Astrocyte (in vitro differentiated cells and primary cell): ENCODE measurements around the gene POLR2H. TPM values are rescaled to one million over a fixed set of nuclear protein-coding genes. Genes with fewer than 3 reads are reported as not detected.

Experiments used
- DNase-seq: peaks from one replicate; pipeline ENCODE4 v3.0.0-alpha.2; 2010; ENCODE audit warnings: low read depth
- FAIRE-seq: peaks from 2 replicates; lab custom pipeline; 2011; peaks lifted over from hg19 to GRCh38; lab: Jason Lieb, UNC
- H2AFZ ChIP-seq: 2 replicates; pipeline ENCODE4 v1.6.0; 2012; ENCODE audit warnings: low read depth, low read length, inconsistent platforms
- H3K27ac ChIP-seq: 2 replicates; pipeline ENCODE4 v1.5.1; 2011; ENCODE audit warnings: low read depth, low read length, inconsistent platforms
- H3K27me3 ChIP-seq: 2 replicates; pipeline ENCODE4 v1.6.0; 2011; ENCODE audit warnings: low read length, inconsistent platforms; ENCODE audit not compliant: insufficient read depth
- H3K36me3 ChIP-seq: 2 replicates; pipeline ENCODE4 v1.5.1; 2011; ENCODE audit warnings: low read length, inconsistent platforms; ENCODE audit not compliant: insufficient read depth
- H3K4me1 ChIP-seq: 2 replicates; pipeline ENCODE4 v1.5.1; 2011; ENCODE audit warnings: low read length, inconsistent platforms; ENCODE audit not compliant: insufficient read depth
- H3K4me2 ChIP-seq: 2 replicates; pipeline ENCODE4 v1.6.0; 2012; ENCODE audit warnings: low read length, inconsistent platforms
- H3K4me3 ChIP-seq: 2 replicates; pipeline ENCODE4 v1.5.1; 2011; ENCODE audit warnings: low read depth, mild to moderate bottlenecking, low read length, inconsistent platforms; ENCODE audit not compliant: insufficient read depth
- H3K79me2 ChIP-seq: 2 replicates; pipeline ENCODE4 v1.6.0; 2012; ENCODE audit warnings: mild to moderate bottlenecking, low read length, inconsistent platforms; ENCODE audit not compliant: insufficient read depth
- H3K9ac ChIP-seq: 2 replicates; pipeline ENCODE4 v1.6.0; 2012; ENCODE audit warnings: mild to moderate bottlenecking, low read length, inconsistent platforms
- H3K9me3 ChIP-seq: 2 replicates; pipeline ENCODE4 v1.5.1; 2012; ENCODE audit warnings: low read depth, mild to moderate bottlenecking, low read length, inconsistent platforms; ENCODE audit not compliant: insufficient read depth
- H4K20me1 ChIP-seq: 2 replicates; pipeline ENCODE4 v1.6.0; 2012; ENCODE audit warnings: low read length, inconsistent platforms; ENCODE audit not compliant: insufficient read depth
- H3K27ac Mint-ChIP-seq: one replicate; pipeline ENCODE4 v1.8.0; 2021; ENCODE audit warnings: mild to moderate bottlenecking, mixed read lengths; ENCODE audit not compliant: unreplicated experiment
- H3K27me3 Mint-ChIP-seq: one replicate; pipeline ENCODE4 v1.8.0; 2021; ENCODE audit warnings: low read depth, mixed read lengths; ENCODE audit not compliant: unreplicated experiment
- H3K36me3 Mint-ChIP-seq: one replicate; pipeline ENCODE4 v1.8.0; 2021; ENCODE audit warnings: low read depth, mixed read lengths; ENCODE audit not compliant: unreplicated experiment
- H3K4me1 Mint-ChIP-seq: one replicate; pipeline ENCODE4 v1.8.0; 2021; ENCODE audit warnings: low read depth, mixed read lengths; ENCODE audit not compliant: unreplicated experiment
- H3K4me3 Mint-ChIP-seq: one replicate; pipeline ENCODE4 v1.8.0; 2021; ENCODE audit warnings: mild to moderate bottlenecking, moderate library complexity, mixed read lengths; ENCODE audit not compliant: unreplicated experiment
- H3K9me3 Mint-ChIP-seq: one replicate; pipeline ENCODE4 v1.8.0; 2021; ENCODE audit warnings: mild to moderate bottlenecking, mixed read lengths; ENCODE audit not compliant: unreplicated experiment
- CTCF ChIP-seq: IDR thresholded peaks from 2 replicates; pipeline ENCODE4 v1.5.1; 2011; ENCODE audit warnings: low read depth, mild to moderate bottlenecking, inconsistent platforms, low read length, moderate library complexity; ENCODE audit not compliant: insufficient read depth
- EZH2 ChIP-seq: IDR thresholded peaks from 2 replicates; pipeline ENCODE4 v1.6.1; 2012; ENCODE audit warnings: mild to moderate bottlenecking, low read length, inconsistent platforms; ENCODE audit not compliant: insufficient read depth
- total RNA-seq: library from RNA; stranded (reverse); gene quantifications from 2 replicates; pipeline ENCODE4 v1.2.1, GENCODE V29; 2021

POLR2H gene
- total RNA-seq, 1 donor from 2014 or later, result 63.2 TPM

- Histone ChIP-seq H3K9me3 (no peaks in the 10 kb centered on the region), H3K27me3 (peaks cover 41% of the 10 kb centered on the region), H3K79me2 (no peaks in the 10 kb centered on the region), H2AFZ (no peak overlapping the region), H3K9ac (no peak overlapping the region), H3K4me3 (no peak overlapping the region), H3K4me1 (peaks cover 5% of the 10 kb centered on the region), H3K36me3 (no peaks in the 10 kb centered on the region), H3K4me2 (no peak overlapping the region), H3K27ac (no peak overlapping the region), H4K20me1 (no peaks in the 10 kb centered on the region)
- no peak for FAIRE-seq
- Mint-ChIP-seq H3K27ac (peak overlapping the region; percentile 38), H3K4me3 (no peak overlapping the region), H3K27me3 (peaks cover 54% of the 10 kb centered on the region), H3K9me3 (no peaks in the 10 kb centered on the region), H3K4me1 (peaks cover 16% of the 10 kb centered on the region), H3K36me3 (peaks cover 2% of the 10 kb centered on the region)
- DNase-seq, result no peak
- TF ChIP-seq EZH2 (no peak), CTCF (no peak)
Observed at GRCh38 chr3:184382326-184383032, 21.0 kb downstream of the POLR2H start.

DNA sequence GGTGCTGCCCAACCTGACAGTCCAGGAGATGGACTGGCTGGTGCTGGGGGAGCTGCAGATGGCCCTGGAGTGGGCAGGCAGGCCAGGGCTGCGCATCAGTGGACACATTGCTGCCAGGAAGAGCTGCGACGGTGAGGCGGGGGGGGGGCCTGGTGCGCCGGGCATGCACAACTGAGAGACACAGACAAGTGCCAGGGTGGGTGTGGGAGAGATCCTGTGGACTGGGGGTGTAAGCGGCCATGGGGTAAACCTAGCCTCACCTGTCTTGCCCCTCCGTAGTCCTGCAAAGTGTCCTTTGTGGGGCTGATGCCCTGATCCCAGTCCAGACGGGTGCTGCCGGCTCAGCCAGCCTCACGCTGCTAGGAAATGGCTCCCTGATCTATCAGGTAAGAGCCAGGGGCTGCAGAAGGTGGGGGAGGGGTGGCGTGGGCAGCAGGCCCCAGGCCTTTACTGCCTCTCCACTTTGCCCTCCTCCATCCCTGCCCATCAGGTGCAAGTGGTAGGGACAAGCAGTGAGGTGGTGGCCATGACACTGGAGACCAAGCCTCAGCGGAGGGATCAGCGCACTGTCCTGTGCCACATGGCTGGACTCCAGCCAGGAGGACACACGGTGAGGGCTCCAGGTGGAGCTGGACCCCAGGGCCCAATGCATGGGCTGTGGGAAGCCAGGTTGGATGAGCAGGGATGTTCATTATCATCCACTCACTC, 21.7 kb downstream of the POLR2H start:
- Histone ChIP-seq H3K9ac (no peak overlapping the region), H4K20me1 (no peaks in the 10 kb centered on the region), H3K27ac (no peak overlapping the region), H3K4me1 (peaks cover 5% of the 10 kb centered on the region), H3K36me3 (no peaks in the 10 kb centered on the region), H2AFZ (no peak overlapping the region), H3K4me2 (no peak overlapping the region), H3K4me3 (no peak overlapping the region), H3K79me2 (no peaks in the 10 kb centered on the region), H3K27me3 (peaks cover 38% of the 10 kb centered on the region), H3K9me3 (no peaks in the 10 kb centered on the region)
- no peak for DNase-seq
- H3K36me3 Mint-ChIP-seq, result peaks cover 2% of the 10 kb centered on the region
- H3K27ac Mint-ChIP-seq, result no peak overlapping the region
- peaks cover 52% of the 10 kb centered on the region for H3K27me3 Mint-ChIP-seq
- FAIRE-seq, result no peak
- no peaks in the 10 kb centered on the region for H3K9me3 Mint-ChIP-seq
- peaks cover 12% of the 10 kb centered on the region for H3K4me1 Mint-ChIP-seq
- H3K4me3 Mint-ChIP-seq, result no peak overlapping the region
- TF ChIP-seq EZH2 (no peak), CTCF (no peak)

DNA sequence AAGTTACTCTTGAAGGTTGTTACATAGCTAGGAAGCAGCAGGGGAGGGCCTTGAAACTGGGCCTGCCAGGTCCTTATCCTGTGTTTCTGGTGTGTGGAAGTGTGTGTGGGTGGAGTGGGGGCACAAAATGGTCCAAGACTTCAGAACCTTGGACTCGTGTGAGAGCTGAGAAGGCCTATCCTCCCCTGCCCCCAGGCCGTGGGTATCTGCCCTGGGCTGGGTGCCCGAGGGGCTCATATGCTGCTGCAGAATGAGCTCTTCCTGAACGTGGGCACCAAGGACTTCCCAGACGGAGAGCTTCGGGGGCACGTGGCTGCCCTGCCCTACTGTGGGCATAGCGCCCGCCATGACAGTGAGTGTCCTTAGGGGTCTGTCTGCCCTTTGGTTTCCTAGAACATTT, 22.8 kb downstream of the POLR2H start:
- peaks cover 49% of the 10 kb centered on the region for H3K27me3 Mint-ChIP-seq
- Histone ChIP-seq H3K27ac (no peak overlapping the region), H3K9ac (no peak overlapping the region), H3K4me1 (peaks cover 5% of the 10 kb centered on the region), H3K9me3 (no peaks in the 10 kb centered on the region), H3K36me3 (no peaks in the 10 kb centered on the region), H2AFZ (no peak overlapping the region), H3K4me2 (no peak overlapping the region), H4K20me1 (no peaks in the 10 kb centered on the region), H3K4me3 (no peak overlapping the region), H3K79me2 (no peaks in the 10 kb centered on the region), H3K27me3 (peaks cover 28% of the 10 kb centered on the region)
- no peak for FAIRE-seq
- no peaks in the 10 kb centered on the region for H3K9me3 Mint-ChIP-seq
- TF ChIP-seq EZH2, result no peak
- no peak for TF ChIP-seq CTCF
- DNase-seq, result no peak
- H3K36me3 Mint-ChIP-seq, result peaks cover 2% of the 10 kb centered on the region
- H3K4me3 Mint-ChIP-seq, result no peak overlapping the region
- H3K27ac Mint-ChIP-seq, result no peak overlapping the region
- H3K4me1 Mint-ChIP-seq, result peaks cover under 1% of the 10 kb centered on the region
